ENCODE data around the gene PPDPF. TPM values are rescaled to one million over a fixed set of nuclear protein-coding genes. Genes with fewer than 3 reads are reported as not detected.

The PPDPF gene
- total RNA-seq, 1 experiment from 2014 or later: 149 TPM

- WGBS (ENCODE audit: extremely low coverage, insufficient read length, low lambda C conversion rate): no CpG with 5 or more reads among the region's 26 CpGs
- H3T11ph ChIP-seq (ENCODE audit: low read length): no peak overlapping the region
- H3K27ac ChIP-seq (ENCODE audit: insufficient read length, low read depth, low read length): no peak overlapping the region
- no peak overlapping the region for H3K23ac ChIP-seq (ENCODE audit: insufficient read length, low read depth, low read length)
- H4K20me1 ChIP-seq (ENCODE audit: control insufficient read depth, insufficient read depth, insufficient read length): no peaks in the 10 kb centered on the region
- peak overlapping the region in 1 of 3 experiments; percentile 70; a peak in 1 of 7 replicates for H3K27ac Mint-ChIP-seq
- H3K4me1 ChIP-seq (ENCODE audit: insufficient read depth, low read length): no peaks in the 10 kb centered on the region
- H3K9me3 ChIP-seq (ENCODE audit: control insufficient read depth, low read depth, low read length): no peaks in the 10 kb centered on the region
- H2BK120ac ChIP-seq (ENCODE audit: low read depth, low read length, poor library complexity, severe bottlenecking): no peak overlapping the region
- H4K5ac ChIP-seq (ENCODE audit: insufficient read length, low read depth, low read length): no peak overlapping the region
- no peak overlapping the region for H4K91ac ChIP-seq (ENCODE audit: insufficient read length, low read depth, low read length)
- H3K79me1 ChIP-seq (ENCODE audit: insufficient read depth, low read depth, low read length, poor library complexity, severe bottlenecking): no peaks in the 10 kb centered on the region
- H3K27me3 Mint-ChIP-seq (ENCODE audit: low read depth): no peaks in the 10 kb centered on the region
- peaks cover 3 to 12% (median 11%) of the 10 kb centered on the region in 3 experiments; a peak in 6 of 7 replicates for H3K36me3 Mint-ChIP-seq (ENCODE audit: insufficient read depth in 1 of 3, low read depth in 3 of 3)
- no peak overlapping the region for H3K4me3 Mint-ChIP-seq
- no peak overlapping the region for H3K4ac ChIP-seq (ENCODE audit: low read depth, low read length)
- DNase-seq: no peak
- no peaks in the 10 kb centered on the region for H3K23me2 ChIP-seq (ENCODE audit: insufficient read length, low read depth, low read length, poor library complexity, severe bottlenecking)
- no peak overlapping the region for H2AFZ ChIP-seq (ENCODE audit: low read length)
- H2BK15ac ChIP-seq (ENCODE audit: low read depth, low read length): no peak overlapping the region
- no peak overlapping the region for H3K4me2 ChIP-seq (ENCODE audit: insufficient read depth, insufficient read length, low read length)
- no peak overlapping the region for H2BK12ac ChIP-seq (ENCODE audit: insufficient read length, low read depth, low read length)
- no peak overlapping the region for H2AK5ac ChIP-seq (ENCODE audit: insufficient read length, low read length)
- H3K27me3 ChIP-seq (ENCODE audit: insufficient read depth, low read length): no peaks in the 10 kb centered on the region
- no peak overlapping the region for H3K56ac ChIP-seq (ENCODE audit: insufficient read length, low read depth, low read length)
- H4K8ac ChIP-seq (replicated peaks; ENCODE audit: insufficient read length, low read depth, low read length): no peak overlapping the region
- no peak overlapping the region for H2BK5ac ChIP-seq (ENCODE audit: insufficient read length, low read length)
- no peak overlapping the region for H3K14ac ChIP-seq (ENCODE audit: insufficient read depth, low read length)
- H3K4me1 Mint-ChIP-seq: peaks cover 5 to 7% of the 10 kb centered on the region in 2 experiments
- H3K18ac ChIP-seq (ENCODE audit: insufficient read length, low read depth, low read length): no peak overlapping the region
- H3K79me2 ChIP-seq (ENCODE audit: insufficient read depth, low read length): no peaks in the 10 kb centered on the region
- no peak for TF ChIP-seq CTCF (conservative IDR thresholded peaks at IDR 0.05)
- no peak overlapping the region for H2BK20ac ChIP-seq (ENCODE audit: low read depth, low read length, poor library complexity, severe bottlenecking)
- H3K9me3 Mint-ChIP-seq: no peaks in the 10 kb centered on the region
- no peak overlapping the region for H3K9ac ChIP-seq (ENCODE audit: extremely low read depth, insufficient read length, low read length)
Measured at GRCh38 chr20:63560856-63561609, 40.5 kb downstream of the PPDPF start.
